Activated CD4-positive, alpha-beta T cell treated with anti-CD3 and anti-CD28 coated beads, Interleukin-2, amount 50 U/mL, for 24 hours (primary cell): ENCODE measurements around the gene CNTNAP2.

Experiments
- DNase-seq, 2 donors: peaks; one replicate each; pipeline ENCODE4 v3.0.0-alpha.2; 2020; ENCODE audit warnings: low read depth in 1 of 2, low spot score in 1 of 2

The CNTNAP2 gene

DNA sequence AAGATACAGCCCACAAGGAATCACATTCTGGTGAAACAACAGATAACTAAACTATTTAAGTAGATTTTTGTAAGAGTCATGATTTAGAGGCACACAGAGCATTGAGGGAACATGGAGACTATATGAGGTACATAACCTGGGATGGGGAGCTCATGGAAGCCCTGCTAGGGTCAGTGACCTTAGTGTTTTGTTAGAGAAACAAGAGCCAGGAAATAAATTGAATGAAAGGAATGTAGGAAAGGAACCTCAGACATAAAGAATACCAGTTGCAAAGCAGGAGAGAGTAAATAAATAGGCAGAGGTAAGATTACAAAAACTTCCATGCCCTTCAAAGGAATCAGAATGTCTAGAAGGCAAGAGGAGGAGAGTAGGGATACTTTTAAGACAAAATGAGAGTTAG lies 1076.9 kb downstream of the CNTNAP2 start:
- no peak for DNase-seq

DNA sequence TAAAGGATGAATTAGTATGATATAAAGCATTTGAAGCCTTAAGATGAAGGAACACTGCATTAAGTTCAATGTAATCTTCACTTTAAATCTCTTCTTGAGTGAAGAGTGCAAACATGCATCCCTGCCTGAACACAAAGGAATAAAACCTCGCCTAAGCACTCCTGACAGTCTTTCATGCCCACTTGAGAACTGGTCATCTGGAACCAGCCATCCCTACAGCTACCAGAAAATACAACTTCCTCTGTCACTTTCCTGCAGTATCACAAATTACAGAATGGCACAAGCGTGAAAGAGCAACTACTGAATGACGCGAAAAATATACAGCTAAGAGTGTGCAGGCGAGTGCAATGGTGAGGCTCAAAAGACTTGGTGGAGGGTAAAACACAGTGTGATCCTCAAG lies 1079.9 kb downstream of the CNTNAP2 start:
- no peak for DNase-seq

DNA sequence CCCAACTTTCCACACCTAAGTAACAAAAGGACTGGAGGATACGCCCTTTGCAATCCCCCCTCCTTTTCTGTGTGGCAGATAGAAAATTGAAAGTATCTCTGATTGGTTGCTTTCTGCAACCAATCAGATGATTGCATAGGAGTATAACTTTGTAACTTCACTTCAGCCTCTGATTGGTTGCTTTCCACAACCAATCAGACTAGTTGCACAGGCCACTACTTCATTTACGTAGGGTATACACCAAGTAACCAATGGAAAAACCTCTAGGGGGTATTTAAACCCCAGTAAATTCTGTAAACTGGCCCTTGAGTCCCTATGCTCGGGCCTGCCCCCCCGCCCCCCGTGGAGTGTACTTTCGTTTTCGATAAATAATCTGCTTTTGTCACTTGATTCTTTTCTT lies 1080.4 kb downstream of the CNTNAP2 start:
- no peak for DNase-seq

DNA sequence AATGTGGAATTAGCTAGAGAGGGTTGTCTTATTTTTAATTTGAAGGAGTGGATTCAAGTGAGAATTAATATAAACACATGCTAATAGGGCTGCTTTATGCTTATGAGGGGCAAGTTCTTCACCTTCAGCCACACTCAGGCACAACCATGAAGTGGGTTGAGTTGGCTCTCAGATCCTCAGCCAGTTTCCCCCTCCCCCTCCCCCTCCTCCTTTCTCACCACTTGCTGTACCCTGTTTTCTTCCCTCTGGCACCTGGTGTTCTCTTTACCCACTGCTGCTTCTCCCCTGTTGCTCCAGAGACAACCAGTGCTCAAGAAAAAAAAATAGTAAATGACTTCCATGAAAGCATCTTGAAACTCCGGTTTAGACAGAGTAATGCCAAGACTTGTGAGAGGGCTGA lies 1083.3 kb downstream of the CNTNAP2 start:
- DNase-seq = no peak

DNA sequence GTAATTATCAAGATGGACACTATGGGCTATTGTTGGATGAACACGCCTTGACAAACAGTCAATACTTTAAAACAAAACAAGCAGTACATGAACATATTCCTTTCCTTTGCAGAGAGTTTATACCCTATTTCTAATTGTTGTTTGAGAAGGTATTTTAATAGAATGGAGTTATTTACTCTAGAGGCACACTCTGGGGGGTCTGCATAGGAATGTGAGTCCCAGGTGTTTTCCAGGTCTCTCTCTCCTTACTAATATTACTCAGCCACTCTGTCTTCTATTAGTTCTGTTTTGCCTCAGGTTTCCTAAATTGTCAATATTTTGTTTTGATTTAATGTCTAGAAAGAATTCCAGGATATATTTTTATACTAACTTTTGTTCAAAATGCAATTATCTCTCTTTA lies 1091.4 kb downstream of the CNTNAP2 start:
- DNase-seq = no peak

DNA sequence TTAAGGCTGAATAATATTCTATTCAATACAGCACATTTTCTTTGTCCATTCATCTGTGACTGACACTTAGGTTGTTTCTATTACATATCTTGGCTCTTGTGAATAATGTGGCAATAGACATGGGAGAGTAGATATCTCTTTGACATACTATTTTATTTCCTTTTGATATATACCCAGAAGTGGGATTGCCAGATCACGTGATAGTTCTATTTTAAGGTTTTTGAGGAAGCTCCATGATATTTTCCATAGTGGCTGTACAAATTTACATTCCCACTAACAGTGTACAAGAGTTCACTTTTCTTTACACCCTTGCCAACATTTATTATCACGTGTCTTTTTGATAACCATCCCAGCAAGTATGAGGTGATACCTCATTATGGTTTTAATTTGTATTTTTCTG lies 1114.7 kb downstream of the CNTNAP2 start:
- no peak for DNase-seq

DNA sequence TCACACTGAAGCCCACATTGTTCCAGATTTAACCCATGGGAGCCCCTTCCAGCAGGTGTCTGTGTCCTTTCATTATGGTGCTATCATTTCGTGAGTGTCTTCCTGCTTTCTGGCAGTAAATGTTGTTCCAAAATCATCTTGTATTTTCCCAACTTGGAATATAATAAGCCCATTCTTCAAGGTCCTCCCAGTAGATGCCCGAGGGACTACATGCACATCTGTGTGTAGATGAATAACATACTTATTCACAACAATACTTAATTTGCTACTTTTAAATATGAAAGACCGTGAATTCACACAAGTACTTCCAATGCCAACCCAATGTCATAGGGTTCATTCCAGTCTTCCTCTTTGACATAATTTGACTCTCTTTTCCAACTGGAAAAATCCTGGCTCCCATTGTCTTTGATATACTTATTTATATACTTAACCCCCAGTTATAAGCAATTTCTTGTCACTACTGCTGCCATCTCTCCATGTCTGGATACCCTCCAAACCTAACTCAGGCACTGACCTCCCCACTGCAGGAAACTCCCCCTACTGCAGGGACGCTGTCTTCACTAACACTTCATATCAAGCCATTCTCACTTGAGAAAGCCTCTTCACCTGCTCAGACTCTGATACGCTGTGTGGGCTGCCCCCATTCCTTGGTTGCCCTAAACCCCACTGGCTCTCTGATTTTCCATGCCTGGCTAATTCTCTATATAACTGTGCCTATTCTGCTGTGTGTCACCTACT lies 1119.2 kb downstream of the CNTNAP2 start:
- no peak for DNase-seq

DNA sequence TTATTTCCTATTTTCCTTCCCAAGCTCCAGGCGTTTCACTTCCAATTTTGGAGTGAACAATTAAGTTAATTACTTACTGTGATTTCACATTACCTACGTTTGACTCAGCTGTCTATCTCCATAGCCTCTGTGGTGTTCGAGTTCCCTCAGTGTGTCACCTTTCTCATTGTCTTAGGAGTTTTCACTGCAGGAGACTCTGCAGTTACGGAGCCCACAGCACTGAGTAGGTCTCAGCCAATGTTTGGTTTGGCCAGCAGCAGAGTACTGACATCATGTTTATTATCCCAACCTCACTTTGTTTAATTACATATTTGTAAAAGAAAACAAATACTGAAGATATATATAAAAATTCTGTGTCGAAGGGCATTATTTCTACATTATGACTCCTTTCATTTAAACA lies 1123.9 kb downstream of the CNTNAP2 start:
- DNase-seq = no peak

DNA sequence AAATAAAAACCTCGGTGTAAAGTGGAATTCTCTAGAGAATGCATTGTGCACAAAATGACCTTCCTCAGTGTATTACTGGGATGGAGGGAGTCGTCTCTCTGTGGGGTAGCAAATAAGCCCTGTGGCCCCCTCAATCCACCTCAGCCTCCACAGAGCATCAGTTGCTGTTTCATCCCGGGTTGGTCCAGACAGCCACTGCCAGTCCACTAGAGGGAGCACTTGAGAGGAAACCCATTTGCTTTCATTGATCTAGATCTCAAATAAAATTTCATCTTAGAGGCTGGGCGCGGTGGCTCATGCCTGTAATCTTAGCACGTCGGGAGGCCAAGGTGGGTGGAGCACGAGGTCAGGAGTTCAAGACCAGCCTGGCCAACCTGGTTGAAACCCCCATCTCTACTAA lies 1128.7 kb downstream of the CNTNAP2 start:
- DNase-seq = peak in 1 of 2 donors; percentile 1

DNA sequence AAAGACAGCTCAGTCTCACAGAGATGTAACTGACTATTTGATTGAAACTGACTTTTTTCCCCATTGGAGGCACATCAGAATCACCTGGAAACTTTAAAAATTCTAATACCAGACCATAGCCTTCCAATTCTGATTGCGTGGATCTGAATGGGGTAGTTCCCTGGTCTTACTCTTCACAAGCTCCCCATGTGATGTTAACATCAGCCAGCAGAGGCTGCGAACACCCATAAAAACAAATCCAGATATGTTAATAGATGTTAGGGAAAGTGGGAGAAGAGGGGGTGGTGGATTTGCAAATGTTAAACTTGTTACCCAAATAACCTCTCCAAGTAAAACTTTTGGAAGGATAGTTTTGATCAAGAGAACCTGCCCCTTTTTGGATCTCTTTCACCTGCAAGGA lies 1133.4 kb downstream of the CNTNAP2 start:
- DNase-seq = no peak

DNA sequence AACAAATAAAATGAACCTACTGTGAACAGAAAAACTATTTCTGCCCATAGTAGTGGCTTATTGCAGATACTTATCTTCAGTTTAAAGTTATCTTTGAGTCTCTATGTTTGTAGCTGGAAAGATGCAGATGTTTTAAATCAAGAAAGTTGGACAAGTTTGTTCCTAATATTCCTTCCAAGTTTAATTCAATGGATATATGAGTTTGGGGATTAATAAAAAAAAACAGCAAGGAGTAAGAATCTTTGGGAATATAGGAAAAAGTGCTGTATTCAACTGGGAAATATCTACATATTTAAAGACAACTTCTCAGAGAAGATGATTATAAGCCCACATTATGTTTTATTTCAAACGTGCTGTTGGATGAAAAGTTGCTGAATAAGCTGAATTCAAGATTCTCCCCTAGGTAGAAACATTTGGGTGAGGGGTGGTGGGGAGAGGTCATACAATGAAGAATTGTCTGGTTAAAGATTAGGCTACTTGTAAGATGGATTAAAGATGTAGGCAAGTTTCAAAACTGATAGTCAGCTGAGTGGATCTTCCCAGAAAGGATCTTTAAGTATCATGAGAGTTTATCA lies 1135.2 kb downstream of the CNTNAP2 start:
- no peak for DNase-seq

DNA sequence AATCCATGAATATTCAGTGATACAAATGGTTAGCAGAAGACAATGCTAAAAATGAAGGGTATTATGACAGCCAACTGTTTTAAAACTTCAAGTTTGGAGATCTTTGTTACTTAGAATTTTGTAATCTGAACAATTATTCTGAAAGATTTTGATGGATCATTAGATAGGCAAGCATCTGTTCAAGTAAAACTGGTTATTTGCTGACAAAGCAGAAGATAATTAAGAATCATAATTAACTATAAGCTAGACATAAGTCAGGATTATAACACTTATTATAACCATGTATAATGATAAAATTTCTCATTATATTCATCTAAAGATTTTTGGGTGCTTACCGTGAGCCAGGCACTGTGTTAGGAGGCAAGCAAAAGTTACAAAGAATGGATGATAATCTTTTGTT lies 1145.1 kb downstream of the CNTNAP2 start:
- DNase-seq = no peak

DNA sequence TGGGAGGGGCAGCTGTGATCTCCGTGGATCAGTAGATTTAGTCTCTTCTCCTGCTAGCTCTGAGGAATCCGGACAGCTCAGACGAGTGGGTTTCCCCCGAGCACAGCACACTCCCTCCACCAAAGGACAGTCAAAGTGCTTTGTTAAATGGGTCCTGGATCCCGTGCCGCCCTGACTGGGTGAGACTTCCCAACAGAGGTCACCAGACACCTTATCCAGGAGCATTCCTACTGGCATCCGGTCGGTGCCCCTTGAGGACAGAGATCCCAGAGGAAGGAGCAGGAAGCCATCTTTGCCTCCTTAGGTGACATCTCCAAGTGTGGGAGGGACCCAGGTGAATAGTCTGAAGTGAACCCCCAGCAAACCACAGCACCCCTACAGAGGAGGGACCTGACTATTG lies 1148.9 kb downstream of the CNTNAP2 start:
- no peak for DNase-seq

DNA sequence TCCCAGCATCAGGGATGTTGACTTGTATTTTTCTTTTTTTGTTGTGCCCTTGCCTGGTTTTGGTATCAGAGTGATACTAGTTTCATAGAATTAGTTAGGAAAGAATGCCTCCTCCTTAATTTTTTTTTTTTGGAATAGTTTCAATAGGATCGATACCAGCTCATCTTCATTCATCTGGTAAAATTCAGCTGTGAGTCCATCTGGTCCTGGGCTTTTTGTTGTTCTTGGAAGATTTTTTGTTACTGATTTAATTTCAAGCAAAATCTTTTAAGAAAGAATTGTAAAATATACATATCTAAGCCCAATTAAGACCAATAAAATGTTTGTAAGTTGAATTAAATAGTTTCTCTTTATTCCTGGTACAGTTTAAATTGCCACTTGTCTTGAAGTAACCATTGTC lies 1159.5 kb downstream of the CNTNAP2 start:
- DNase-seq = no peak

DNA sequence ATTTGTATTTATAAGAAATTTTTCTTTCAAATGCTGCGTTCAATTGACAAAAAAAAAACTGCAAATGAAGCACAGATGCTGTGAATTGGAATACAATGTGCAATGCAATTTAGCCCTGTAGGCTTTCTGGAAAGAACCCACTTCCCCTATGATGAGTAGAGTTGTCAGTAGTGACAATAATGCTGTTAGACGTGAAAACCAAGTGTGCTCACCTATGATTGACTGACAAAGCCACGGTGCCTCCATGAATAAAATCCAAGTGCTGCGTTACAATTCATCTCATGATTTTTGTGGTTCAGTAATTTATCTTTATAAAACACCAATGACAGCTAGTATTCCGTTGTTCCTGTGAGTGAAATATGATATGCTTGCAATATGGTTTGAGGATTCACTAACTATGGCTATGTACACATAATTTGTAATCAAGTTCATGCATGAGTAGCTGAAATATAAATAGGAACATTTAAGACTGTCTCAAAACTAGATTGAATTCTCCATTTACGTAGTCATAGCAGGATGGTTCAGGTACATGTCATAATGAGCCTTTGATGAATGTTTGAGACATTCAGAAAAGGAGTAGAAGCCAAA lies 1160.3 kb downstream of the CNTNAP2 start:
- DNase-seq = no peak

DNA sequence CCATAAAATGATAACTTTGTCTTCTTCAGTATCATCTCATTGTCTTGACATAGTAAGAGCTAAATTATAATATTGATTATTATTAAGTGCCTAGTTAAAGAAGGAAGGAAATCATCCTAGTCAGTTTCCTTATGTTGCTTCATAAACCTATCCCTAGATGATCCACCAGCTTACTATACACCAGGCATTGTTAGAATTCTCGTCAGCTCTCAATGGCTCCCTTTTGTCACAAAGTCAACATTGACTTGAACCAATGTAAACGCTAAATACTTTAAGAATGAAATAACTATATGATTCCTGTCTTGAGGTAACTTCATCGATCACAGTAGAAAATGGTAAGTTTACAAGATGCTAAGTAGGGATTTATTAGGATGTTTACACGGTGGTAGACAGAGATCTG lies 1162.9 kb downstream of the CNTNAP2 start:
- no peak for DNase-seq

DNA sequence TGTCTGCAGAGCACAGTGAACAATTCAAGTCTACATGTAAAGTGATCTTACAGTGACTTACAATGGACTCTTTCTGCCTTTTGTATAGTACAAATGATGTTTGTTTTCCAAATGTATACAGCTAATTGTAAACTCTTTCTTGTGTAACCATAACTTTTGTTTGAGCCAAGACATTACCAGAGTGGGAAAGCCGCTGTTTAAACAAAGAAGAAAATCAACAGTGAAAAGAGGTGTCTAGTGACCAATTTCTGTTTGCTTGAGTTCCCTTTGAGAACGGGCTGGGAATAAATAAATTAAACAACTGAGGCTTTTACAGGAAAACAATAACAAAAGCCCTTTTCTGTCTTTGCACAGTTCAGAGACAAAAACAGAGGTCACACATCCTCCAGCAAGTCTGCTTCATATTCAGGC lies 1163.4 kb downstream of the CNTNAP2 start:
- no peak for DNase-seq

DNA sequence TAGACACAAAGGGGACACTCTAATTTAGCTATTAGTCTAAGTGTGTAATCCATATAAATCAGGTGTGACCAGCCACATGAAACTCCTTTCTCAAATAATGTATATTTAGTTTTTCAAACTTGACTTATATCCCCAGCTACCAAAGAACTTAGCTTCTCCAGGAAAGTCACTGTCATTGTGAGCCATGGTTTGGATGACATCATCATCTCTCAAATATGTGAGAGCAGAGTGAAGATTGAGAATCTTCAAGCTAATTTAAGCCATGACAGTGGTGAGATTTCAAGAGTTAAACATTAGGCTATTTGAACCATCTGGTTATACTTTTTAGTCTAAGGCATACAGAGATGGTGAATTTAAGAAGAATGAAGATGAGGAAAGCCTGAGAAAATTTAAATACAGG lies 1165.6 kb downstream of the CNTNAP2 start:
- no peak for DNase-seq

DNA sequence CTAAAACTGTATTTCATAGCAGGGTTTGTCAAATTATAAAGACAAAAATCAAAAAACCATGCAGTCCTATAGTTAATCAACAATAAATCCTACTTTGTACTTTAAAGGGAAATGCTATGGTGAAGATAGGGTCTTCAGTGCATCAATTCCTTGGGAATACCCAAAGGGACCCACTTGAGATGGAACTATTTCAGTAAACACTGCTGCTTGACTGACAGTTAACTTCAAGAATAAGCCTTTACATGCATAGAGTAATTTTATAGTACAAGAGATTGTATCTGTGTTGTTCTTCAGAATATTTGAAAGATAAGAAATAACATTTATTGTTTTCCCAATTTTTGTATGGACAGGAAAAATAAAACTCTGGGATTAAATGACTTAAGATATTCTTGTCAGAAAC lies 1179.6 kb downstream of the CNTNAP2 start:
- no peak for DNase-seq

DNA sequence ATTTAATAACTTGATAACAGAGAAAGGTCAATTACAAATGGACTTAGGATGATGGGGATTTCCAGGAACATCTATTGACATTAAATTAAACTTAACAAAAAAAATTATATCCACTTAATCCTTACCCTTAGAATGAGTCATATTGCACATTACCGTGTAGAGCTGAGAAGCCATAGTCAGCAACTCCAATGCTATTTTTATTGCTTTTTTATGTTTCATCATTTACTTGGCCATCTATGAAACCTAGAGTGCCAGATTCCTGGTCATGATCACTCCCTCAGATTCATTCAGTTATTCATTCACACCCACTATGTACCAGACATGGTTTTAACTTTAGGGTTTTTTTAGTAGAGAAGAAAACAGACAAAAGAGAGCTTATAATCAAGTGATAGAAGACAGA lies 1180.4 kb downstream of the CNTNAP2 start:
- no peak for DNase-seq

DNA sequence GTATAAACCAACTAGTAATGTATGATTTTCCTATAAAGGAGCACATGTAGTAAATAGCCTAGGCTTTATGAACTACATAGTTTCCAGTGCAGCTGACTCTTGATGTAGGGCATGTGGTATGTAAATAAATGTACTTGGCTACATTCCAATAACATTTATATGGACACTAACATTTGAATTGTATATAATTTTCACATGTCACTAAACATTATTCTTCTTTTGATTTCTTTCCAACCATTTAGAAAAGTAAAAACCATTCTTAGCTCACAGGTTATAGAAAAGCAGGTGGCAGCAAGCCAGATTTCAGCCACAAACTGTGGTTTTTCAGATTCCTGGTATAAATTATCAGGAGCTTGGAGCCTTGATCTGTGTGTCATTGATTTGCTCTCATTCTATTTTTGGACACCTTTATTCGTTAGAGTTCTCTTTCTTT lies 1182.0 kb downstream of the CNTNAP2 start:
- no peak for DNase-seq

DNA sequence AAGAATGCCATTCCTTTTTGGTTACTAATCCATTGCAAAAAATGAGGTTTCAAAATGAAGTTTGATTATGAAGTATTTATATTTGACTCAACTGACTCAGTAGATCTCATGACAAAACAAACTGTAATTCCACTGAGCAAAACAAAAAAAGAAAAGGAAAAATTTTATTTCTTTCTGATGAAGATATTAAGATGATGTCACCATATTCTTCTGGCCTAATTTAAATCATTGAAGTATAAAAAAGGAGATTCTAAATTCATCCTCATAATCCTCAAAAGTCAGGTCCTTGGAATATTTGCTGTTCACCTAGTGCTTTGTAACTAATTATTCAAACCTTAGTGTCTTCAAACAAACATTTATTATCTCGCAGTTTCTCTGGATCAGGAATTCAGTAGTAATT lies 1183.7 kb downstream of the CNTNAP2 start:
- DNase-seq = no peak

DNA sequence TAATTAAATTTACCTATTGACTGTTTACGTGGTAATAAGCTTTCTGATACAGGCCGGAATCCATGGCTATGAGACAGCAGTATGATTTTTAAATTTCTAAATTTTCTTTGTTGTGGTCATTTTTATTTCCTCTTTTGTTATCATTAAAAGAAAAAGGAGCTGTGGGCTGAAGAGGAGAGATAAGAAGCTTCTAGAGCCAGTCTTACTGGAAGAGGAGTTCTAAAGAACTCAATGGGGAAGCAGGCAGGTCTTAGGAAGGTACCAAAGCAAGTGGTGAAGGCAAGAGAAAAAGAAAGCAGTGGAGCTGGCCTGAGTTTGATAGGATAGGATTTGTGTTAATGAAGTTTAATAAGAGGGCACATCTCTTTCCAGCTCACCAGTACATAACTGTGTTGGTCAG lies 1187.8 kb downstream of the CNTNAP2 start:
- no peak for DNase-seq
